ENCODE data around the gene ABHD17B. TPM values are rescaled to one million over a fixed set of nuclear protein-coding genes. Genes with fewer than 3 reads are reported as not detected.
A peak's percentile ranks its signal among the peaks of the same experiment; 100 is the strongest.

The ABHD17B gene
- polyA plus RNA-seq, 2 of the 4 experiments (the other 2 are of a cell fraction): 16.6 to 25.3 TPM

DNA sequence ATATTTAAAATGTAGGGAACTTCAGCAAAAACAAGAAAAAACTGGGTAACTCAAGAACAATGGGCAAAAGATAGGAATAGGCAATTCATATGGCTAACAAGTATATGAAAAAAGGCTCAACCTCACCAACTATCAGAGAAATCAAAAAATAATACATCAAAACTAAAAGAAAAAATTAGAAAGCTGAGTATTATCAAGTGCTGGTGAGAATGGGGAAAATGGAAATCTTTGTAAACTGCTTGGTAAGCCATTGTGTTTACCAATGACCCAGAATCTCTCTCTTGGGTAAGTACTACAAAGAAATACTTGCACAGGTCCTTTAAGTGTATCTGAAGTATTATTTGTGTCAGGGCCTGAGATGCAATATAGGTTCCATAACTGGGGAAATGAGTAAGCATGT is 27.0 kb downstream of the ABHD17B start:
- no peak overlapping the region for H3K4me3 ChIP-seq

GRCh38 chr9:71879644-71880174 is 31.3 kb downstream of the ABHD17B start:
- no peaks in the 10 kb centered on the region for H3K4me1 ChIP-seq
- ATAC-seq: no peak
- H3K4me2 ChIP-seq: no peak overlapping the region
- no peak for DNase-seq (ENCODE audit: low read depth in 1 of 2, low spot score in 1 of 2)
- TF ChIP-seq, protein P1, sequence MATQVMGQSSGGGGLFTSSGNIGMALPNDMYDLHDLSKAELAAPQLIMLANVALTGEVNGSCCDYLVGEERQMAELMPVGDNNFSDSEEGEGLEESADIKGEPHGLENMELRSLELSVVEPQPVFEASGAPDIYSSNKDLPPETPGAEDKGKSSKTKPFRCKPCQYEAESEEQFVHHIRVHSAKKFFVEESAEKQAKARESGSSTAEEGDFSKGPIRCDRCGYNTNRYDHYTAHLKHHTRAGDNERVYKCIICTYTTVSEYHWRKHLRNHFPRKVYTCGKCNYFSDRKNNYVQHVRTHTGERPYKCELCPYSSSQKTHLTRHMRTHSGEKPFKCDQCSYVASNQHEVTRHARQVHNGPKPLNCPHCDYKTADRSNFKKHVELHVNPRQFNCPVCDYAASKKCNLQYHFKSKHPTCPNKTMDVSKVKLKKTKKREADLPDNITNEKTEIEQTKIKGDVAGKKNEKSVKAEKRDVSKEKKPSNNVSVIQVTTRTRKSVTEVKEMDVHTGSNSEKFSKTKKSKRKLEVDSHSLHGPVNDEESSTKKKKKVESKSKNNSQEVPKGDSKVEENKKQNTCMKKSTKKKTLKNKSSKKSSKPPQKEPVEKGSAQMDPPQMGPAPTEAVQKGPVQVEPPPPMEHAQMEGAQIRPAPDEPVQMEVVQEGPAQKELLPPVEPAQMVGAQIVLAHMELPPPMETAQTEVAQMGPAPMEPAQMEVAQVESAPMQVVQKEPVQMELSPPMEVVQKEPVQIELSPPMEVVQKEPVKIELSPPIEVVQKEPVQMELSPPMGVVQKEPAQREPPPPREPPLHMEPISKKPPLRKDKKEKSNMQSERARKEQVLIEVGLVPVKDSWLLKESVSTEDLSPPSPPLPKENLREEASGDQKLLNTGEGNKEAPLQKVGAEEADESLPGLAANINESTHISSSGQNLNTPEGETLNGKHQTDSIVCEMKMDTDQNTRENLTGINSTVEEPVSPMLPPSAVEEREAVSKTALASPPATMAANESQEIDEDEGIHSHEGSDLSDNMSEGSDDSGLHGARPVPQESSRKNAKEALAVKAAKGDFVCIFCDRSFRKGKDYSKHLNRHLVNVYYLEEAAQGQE (IDR thresholded peaks at IDR 0.05): no peak
- no peak for TF ChIP-seq FOSB (CRISPR knock-in tag; IDR thresholded peaks at IDR 0.05)
- no peak for TF ChIP-seq NPAS2 (CRISPR knock-in tag; IDR thresholded peaks at IDR 0.05; ENCODE audit: borderline replicate concordance)
- TF ChIP-seq BCL3 (IDR thresholded peaks at IDR 0.05): no peak
- TF ChIP-seq TP53 (CRISPR knock-in tag; IDR thresholded peaks at IDR 0.05): no peak
- H3K9me3 ChIP-seq: peaks cover 79% of the 10 kb centered on the region
- no peak overlapping the region for H3K27ac ChIP-seq
- no peak overlapping the region for H3K4me3 ChIP-seq
- CTCF ChIA-PET: no interaction called here
- WGBS (ENCODE audit: missing lambda C conversion rate): 88% methylated on average over 2 of the region's 2 CpGs
- FAIRE-seq: peak; percentile 36
- POLR2A ChIA-PET: no interaction called here

More for the DNA sequence above, 27.0 kb downstream of the ABHD17B start:
- no peak for DNase-seq (ENCODE audit: low read depth in 1 of 2, low spot score in 1 of 2)
- Histone ChIP-seq H3K27ac (no peak overlapping the region), H3K9me3 (peaks cover 51% of the 10 kb centered on the region), H3K4me2 (no peak overlapping the region), H3K4me1 (no peaks in the 10 kb centered on the region)
- POLR2A ChIA-PET: no interaction called here
- no peak for ATAC-seq
- no peak for FAIRE-seq
- TF ChIP-seq NR3C1 (IDR thresholded peaks at IDR 0.05) (no peak), HOXB5 (CRISPR knock-in tag; IDR thresholded peaks at IDR 0.05) (no peak), ATOH8 (CRISPR knock-in tag; IDR thresholded peaks at IDR 0.05; ENCODE audit: low read depth) (no peak)
- CTCF ChIA-PET: interaction anchor here (1.6 kb wide), 1 partner anchor 600 kb away, joined by 3 read pairs; no protein-coding TSS in a partner anchor

- H3K27ac ChIP-seq: no peak overlapping the region
- no peak for ATAC-seq
- no peak overlapping the region for H3K4me2 ChIP-seq
- H3K9me3 ChIP-seq: peaks cover 68% of the 10 kb centered on the region
- WGBS (ENCODE audit: missing lambda C conversion rate): 97% methylated on average over 4 of the region's 4 CpGs
- ChIA-PET CTCF (interaction anchor here (0.6 kb wide), 1 partner anchor 1908 kb away, joined by 3 read pairs; no protein-coding TSS in a partner anchor), POLR2A (no interaction called here)
- TF ChIP-seq ZNF302 (CRISPR knock-in tag; IDR thresholded peaks at IDR 0.05) (no peak), SREBF2 (IDR thresholded peaks at IDR 0.05) (no peak), TFCP2L1 (CRISPR knock-in tag; IDR thresholded peaks at IDR 0.05) (no peak), KDM5A (IDR thresholded peaks at IDR 0.05) (no peak), CBX2 (IDR thresholded peaks at IDR 0.05; ENCODE audit: borderline replicate concordance, low read depth) (no peak), EHMT2 (IDR thresholded peaks at IDR 0.05; ENCODE audit: low read depth) (no peak), HES2 (IDR thresholded peaks at IDR 0.05) (no peak), KDM1A (IDR thresholded peaks at IDR 0.05; ENCODE audit: low read depth) (no peak), RAD21 (conservative IDR thresholded peaks at IDR 0.05 in 1 of 2, IDR thresholded peaks at IDR 0.05 in 1 of 2) (no peak), EHF (CRISPR knock-in tag; IDR thresholded peaks at IDR 0.05) (no peak)
- TF ChIP-seq, protein P1 (IDR thresholded peaks at IDR 0.05): no peak
- no peak for DNase-seq (ENCODE audit: low read depth in 1 of 2, low spot score in 1 of 2)
- H3K4me1 ChIP-seq: no peaks in the 10 kb centered on the region
- no peak for FAIRE-seq
- H3K4me3 ChIP-seq: no peak overlapping the region
Observed at GRCh38 chr9:71878327-71879274, 32.4 kb downstream of the ABHD17B start.

Data from A549 (cell line).